Astrocyte (in vitro differentiated cells and primary cell): ENCODE measurements around the gene TMEM79. TPM values are rescaled to one million over a fixed set of nuclear protein-coding genes. Genes with fewer than 3 reads are reported as not detected.

ENCODE experiments used
- DNase-seq: peaks from one replicate; pipeline ENCODE4 v3.0.0-alpha.2; 2010; ENCODE audit warnings: low read depth
- FAIRE-seq: peaks from 2 replicates; lab custom pipeline; 2011; peaks lifted over from hg19 to GRCh38; lab: Jason Lieb, UNC
- H2AFZ ChIP-seq: 2 replicates; pipeline ENCODE4 v1.6.0; 2012; ENCODE audit warnings: low read depth, low read length, inconsistent platforms
- H3K27ac ChIP-seq: 2 replicates; pipeline ENCODE4 v1.5.1; 2011; ENCODE audit warnings: low read depth, low read length, inconsistent platforms
- H3K27me3 ChIP-seq: 2 replicates; pipeline ENCODE4 v1.6.0; 2011; ENCODE audit warnings: low read length, inconsistent platforms; ENCODE audit not compliant: insufficient read depth
- H3K36me3 ChIP-seq: 2 replicates; pipeline ENCODE4 v1.5.1; 2011; ENCODE audit warnings: low read length, inconsistent platforms; ENCODE audit not compliant: insufficient read depth
- H3K4me1 ChIP-seq: 2 replicates; pipeline ENCODE4 v1.5.1; 2011; ENCODE audit warnings: low read length, inconsistent platforms; ENCODE audit not compliant: insufficient read depth
- H3K4me2 ChIP-seq: 2 replicates; pipeline ENCODE4 v1.6.0; 2012; ENCODE audit warnings: low read length, inconsistent platforms
- H3K4me3 ChIP-seq: 2 replicates; pipeline ENCODE4 v1.5.1; 2011; ENCODE audit warnings: low read depth, mild to moderate bottlenecking, low read length, inconsistent platforms; ENCODE audit not compliant: insufficient read depth
- H3K79me2 ChIP-seq: 2 replicates; pipeline ENCODE4 v1.6.0; 2012; ENCODE audit warnings: mild to moderate bottlenecking, low read length, inconsistent platforms; ENCODE audit not compliant: insufficient read depth
- H3K9ac ChIP-seq: 2 replicates; pipeline ENCODE4 v1.6.0; 2012; ENCODE audit warnings: mild to moderate bottlenecking, low read length, inconsistent platforms
- H3K9me3 ChIP-seq: 2 replicates; pipeline ENCODE4 v1.5.1; 2012; ENCODE audit warnings: low read depth, mild to moderate bottlenecking, low read length, inconsistent platforms; ENCODE audit not compliant: insufficient read depth
- H4K20me1 ChIP-seq: 2 replicates; pipeline ENCODE4 v1.6.0; 2012; ENCODE audit warnings: low read length, inconsistent platforms; ENCODE audit not compliant: insufficient read depth
- H3K27ac Mint-ChIP-seq: one replicate; pipeline ENCODE4 v1.8.0; 2021; ENCODE audit warnings: mild to moderate bottlenecking, mixed read lengths; ENCODE audit not compliant: unreplicated experiment
- H3K27me3 Mint-ChIP-seq: one replicate; pipeline ENCODE4 v1.8.0; 2021; ENCODE audit warnings: low read depth, mixed read lengths; ENCODE audit not compliant: unreplicated experiment
- H3K36me3 Mint-ChIP-seq: one replicate; pipeline ENCODE4 v1.8.0; 2021; ENCODE audit warnings: low read depth, mixed read lengths; ENCODE audit not compliant: unreplicated experiment
- H3K4me1 Mint-ChIP-seq: one replicate; pipeline ENCODE4 v1.8.0; 2021; ENCODE audit warnings: low read depth, mixed read lengths; ENCODE audit not compliant: unreplicated experiment
- H3K4me3 Mint-ChIP-seq: one replicate; pipeline ENCODE4 v1.8.0; 2021; ENCODE audit warnings: mild to moderate bottlenecking, moderate library complexity, mixed read lengths; ENCODE audit not compliant: unreplicated experiment
- H3K9me3 Mint-ChIP-seq: one replicate; pipeline ENCODE4 v1.8.0; 2021; ENCODE audit warnings: mild to moderate bottlenecking, mixed read lengths; ENCODE audit not compliant: unreplicated experiment
- EZH2 ChIP-seq: IDR thresholded peaks from 2 replicates; pipeline ENCODE4 v1.6.1; 2012; ENCODE audit warnings: mild to moderate bottlenecking, low read length, inconsistent platforms; ENCODE audit not compliant: insufficient read depth
- total RNA-seq: library from RNA; stranded (reverse); gene quantifications from 2 replicates; pipeline ENCODE4 v1.2.1, GENCODE V29; 2021
- TF ChIP-seq, protein P1 (sequence below): IDR thresholded peaks from 2 replicates; pipeline ENCODE4 v1.5.1; 2011; ENCODE audit warnings: low read depth, mild to moderate bottlenecking, inconsistent platforms, low read length, moderate library complexity; ENCODE audit not compliant: insufficient read depth

The TMEM79 gene
- total RNA-seq, 1 donor from 2014 or later, result 3.0 TPM

DNA sequence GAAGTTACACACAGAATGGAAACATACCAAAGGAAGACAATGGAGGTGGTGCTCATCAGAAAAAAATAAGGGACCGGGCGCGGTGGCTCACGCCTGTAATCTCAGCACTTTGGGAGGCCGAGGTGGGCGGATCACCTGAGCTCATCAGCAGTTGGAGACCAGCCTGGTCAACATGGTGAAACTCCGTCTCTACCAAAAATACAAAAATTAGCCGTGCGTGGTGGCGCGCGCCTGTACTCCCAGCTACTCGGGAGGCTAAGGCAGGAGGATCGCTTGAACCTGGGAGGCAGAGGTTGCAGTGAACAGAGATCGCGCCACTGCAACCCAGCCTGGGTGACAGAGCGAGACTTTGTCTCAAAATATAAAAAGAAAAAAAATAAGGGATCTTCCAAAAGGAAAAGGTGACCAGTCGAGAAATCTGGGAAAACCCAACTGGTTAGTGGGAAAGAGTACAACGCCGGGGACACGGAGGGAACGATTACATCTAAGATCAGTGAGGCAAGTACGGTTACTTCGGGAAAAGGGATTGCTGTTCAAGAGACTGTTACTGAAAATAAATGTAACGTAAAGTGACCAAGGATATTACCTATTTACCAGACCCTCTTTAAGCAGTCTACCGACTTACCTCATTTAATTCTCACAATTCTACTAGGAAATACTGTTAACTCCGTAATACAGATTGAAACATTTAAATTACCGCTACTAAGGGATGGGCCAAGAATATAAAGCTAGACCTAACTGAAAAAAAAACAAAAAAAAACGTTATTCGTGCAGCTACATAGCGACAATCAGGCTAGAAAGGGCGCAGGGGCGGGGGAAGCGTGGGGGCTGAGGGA is 53.1 kb downstream of the TMEM79 start:
- H3K27ac ChIP-seq, result peak overlapping the region; percentile 76
- peak overlapping the region; percentile 100 for H3K4me3 Mint-ChIP-seq
- peak overlapping the region; percentile 95 for H3K27ac Mint-ChIP-seq
- peak overlapping the region; percentile 91 for H3K9ac ChIP-seq
- peaks cover 35% of the 10 kb centered on the region for H3K36me3 ChIP-seq
- H3K79me2 ChIP-seq, result peaks cover 47% of the 10 kb centered on the region
- H3K36me3 Mint-ChIP-seq, result peaks cover 10% of the 10 kb centered on the region
- no peaks in the 10 kb centered on the region for H3K27me3 Mint-ChIP-seq
- peak overlapping the region; percentile 93 for H3K4me3 ChIP-seq
- H3K4me2 ChIP-seq, result peak overlapping the region; percentile 86
- peaks cover 2% of the 10 kb centered on the region for H3K9me3 Mint-ChIP-seq
- peaks cover 1% of the 10 kb centered on the region for H3K4me1 Mint-ChIP-seq
- no peak for TF ChIP-seq EZH2
- TF ChIP-seq, protein P1, sequence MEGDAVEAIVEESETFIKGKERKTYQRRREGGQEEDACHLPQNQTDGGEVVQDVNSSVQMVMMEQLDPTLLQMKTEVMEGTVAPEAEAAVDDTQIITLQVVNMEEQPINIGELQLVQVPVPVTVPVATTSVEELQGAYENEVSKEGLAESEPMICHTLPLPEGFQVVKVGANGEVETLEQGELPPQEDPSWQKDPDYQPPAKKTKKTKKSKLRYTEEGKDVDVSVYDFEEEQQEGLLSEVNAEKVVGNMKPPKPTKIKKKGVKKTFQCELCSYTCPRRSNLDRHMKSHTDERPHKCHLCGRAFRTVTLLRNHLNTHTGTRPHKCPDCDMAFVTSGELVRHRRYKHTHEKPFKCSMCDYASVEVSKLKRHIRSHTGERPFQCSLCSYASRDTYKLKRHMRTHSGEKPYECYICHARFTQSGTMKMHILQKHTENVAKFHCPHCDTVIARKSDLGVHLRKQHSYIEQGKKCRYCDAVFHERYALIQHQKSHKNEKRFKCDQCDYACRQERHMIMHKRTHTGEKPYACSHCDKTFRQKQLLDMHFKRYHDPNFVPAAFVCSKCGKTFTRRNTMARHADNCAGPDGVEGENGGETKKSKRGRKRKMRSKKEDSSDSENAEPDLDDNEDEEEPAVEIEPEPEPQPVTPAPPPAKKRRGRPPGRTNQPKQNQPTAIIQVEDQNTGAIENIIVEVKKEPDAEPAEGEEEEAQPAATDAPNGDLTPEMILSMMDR, result no peak
- FAIRE-seq, result no peak
- H3K9me3 ChIP-seq, result no peaks in the 10 kb centered on the region
- H3K27me3 ChIP-seq, result no peaks in the 10 kb centered on the region
- DNase-seq, result no peak
- H2AFZ ChIP-seq, result peak overlapping the region; percentile 89
- peaks cover 47% of the 10 kb centered on the region for H4K20me1 ChIP-seq
- peaks cover 17% of the 10 kb centered on the region for H3K4me1 ChIP-seq

DNA sequence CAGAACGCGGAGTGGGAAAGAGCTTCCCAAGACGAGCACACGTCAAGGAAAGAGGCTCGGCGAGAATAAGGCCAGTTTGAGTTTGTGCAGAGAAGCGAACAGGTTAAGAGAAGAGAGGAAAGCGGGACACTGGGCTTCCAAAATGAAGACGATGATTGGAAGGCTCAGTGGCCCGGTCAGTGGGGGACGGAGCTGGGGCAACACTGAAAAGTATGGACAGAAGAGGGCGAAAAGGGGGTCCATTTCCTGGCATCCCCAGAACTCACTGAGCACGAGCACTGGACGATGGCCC is 53.7 kb downstream of the TMEM79 start:
- Histone ChIP-seq H3K9ac (peak overlapping the region; percentile 91), H2AFZ (peak overlapping the region; percentile 89), H3K27me3 (no peaks in the 10 kb centered on the region), H3K9me3 (no peaks in the 10 kb centered on the region), H3K27ac (peak overlapping the region; percentile 76), H3K4me1 (peaks cover 17% of the 10 kb centered on the region), H3K4me3 (peak overlapping the region; percentile 93), H3K36me3 (peaks cover 29% of the 10 kb centered on the region), H3K79me2 (peaks cover 47% of the 10 kb centered on the region), H3K4me2 (peak overlapping the region; percentile 86), H4K20me1 (peaks cover 43% of the 10 kb centered on the region)
- DNase-seq, result no peak
- Mint-ChIP-seq H3K4me1 (peaks cover 1% of the 10 kb centered on the region), H3K27me3 (no peaks in the 10 kb centered on the region), H3K36me3 (peaks cover 10% of the 10 kb centered on the region), H3K9me3 (peaks cover 2% of the 10 kb centered on the region), H3K4me3 (peak overlapping the region; percentile 100), H3K27ac (peak overlapping the region; percentile 95)
- no peak for FAIRE-seq
- TF ChIP-seq EZH2, result no peak
- TF ChIP-seq, protein P1, result no peak
